HEK293T (cell line): ENCODE measurements around the gene GYG2.

Source experiments
- ARNT ChIP-seq: fragments of 450-650 bp; IDR thresholded peaks from 2 replicates; pipeline ENCODE4 v1.6.1; 2017; ENCODE audit warnings: mild to moderate bottlenecking
- FOXA1 ChIP-seq: fragments of 450-650 bp; IDR thresholded peaks from 2 replicates; pipeline ENCODE4 v1.6.1; 2016; ENCODE audit warnings: mild to moderate bottlenecking
- FOXM1 ChIP-seq: fragments of 450-650 bp; IDR thresholded peaks from 2 replicates; pipeline ENCODE4 v1.6.1; 2017; ENCODE audit warnings: mild to moderate bottlenecking, borderline replicate concordance
- SP1 ChIP-seq: fragments of 450-650 bp; IDR thresholded peaks from 2 replicates; pipeline ENCODE4 v1.6.1; 2017
- TARDBP ChIP-seq: fragments of 450-650 bp; IDR thresholded peaks from 2 replicates; pipeline ENCODE4 v1.6.1; 2016

DNA sequence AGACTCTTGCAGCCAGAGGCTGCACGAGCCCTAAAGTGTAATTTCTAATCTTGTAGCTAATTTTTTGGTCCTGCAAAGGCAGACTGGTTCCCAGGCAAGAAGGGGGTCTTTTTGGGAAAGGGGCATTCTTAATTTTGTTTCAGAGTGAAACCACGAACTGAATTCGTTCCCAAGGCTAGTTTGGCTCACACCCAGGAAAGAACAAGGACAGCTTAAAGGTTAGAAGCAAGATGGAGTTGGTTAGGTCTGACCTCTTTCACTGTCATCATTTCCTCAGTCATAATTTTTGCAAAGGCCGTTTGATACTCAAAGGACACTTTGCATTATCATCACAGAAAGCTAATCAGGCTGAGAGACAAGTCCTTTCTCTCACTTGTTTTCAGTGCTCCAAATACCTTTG lies 46.0 kb upstream of the GYG2 start:
- no peak for TF ChIP-seq SP1
- TF ChIP-seq FOXA1 = no peak
- no peak for TF ChIP-seq TARDBP
- TF ChIP-seq ARNT = no peak
- TF ChIP-seq FOXM1 = no peak
